SU-DHL-6 (cell line): ENCODE measurements around the gene OXER1.

Source experiments
- H2AFZ ChIP-seq: fragments of 200-600 bp; sonication (generic); 2 replicates; pipeline ENCODE4 v1.6.1; 2014; ENCODE audit warnings: low read depth, mild to moderate bottlenecking, moderate library complexity, mixed read lengths, antibody characterized with exemption, low read length; ENCODE audit not compliant: severe bottlenecking
- H3F3A ChIP-seq: fragments of 200-600 bp; shearing (Covaris generic); 2 replicates; pipeline ENCODE4 v1.6.0; 2016; ENCODE audit warnings: antibody characterized with exemption, mild to moderate bottlenecking; ENCODE audit not compliant: insufficient read depth
- H3K27ac ChIP-seq: fragments of 200-600 bp; sonication (generic); 2 replicates; pipeline ENCODE4 v1.5.1; 2016; ENCODE audit warnings: low read depth, mild to moderate bottlenecking, low read length, moderate library complexity, mixed read lengths
- H3K27me3 ChIP-seq: fragments of 200-600 bp; sonication (generic), shearing (Covaris generic); 2 replicates; pipeline ENCODE4 v1.6.0; 2014; ENCODE audit warnings: mild to moderate bottlenecking, low read length
- H3K36me3 ChIP-seq: fragments of 200-600 bp; sonication (generic); 2 replicates; pipeline ENCODE4 v1.6.1; 2014; ENCODE audit warnings: mild to moderate bottlenecking, low read length, mixed read lengths
- H3K4me2 ChIP-seq: fragments of 300-600, 200-600 bp; shearing (Covaris generic), sonication (generic); 2 replicates; pipeline ENCODE4 v1.6.0; 2014; ENCODE audit warnings: low read length, low read depth, mild to moderate bottlenecking; ENCODE audit not compliant: poor library complexity, severe bottlenecking
- H3K4me3 ChIP-seq: fragments of 200-600 bp; sonication (generic); 2 replicates; pipeline ENCODE4 v1.5.1; 2014; ENCODE audit warnings: antibody characterized with exemption, low read length, mild to moderate bottlenecking, mixed read lengths; ENCODE audit not compliant: insufficient read depth, poor library complexity, severe bottlenecking
- H3K79me2 ChIP-seq: fragments of 200-600 bp; sonication (generic); 2 replicates; pipeline ENCODE4 v1.6.1; 2014; ENCODE audit warnings: mild to moderate bottlenecking, low read length, moderate library complexity; ENCODE audit not compliant: insufficient read depth
- H3K9ac ChIP-seq: fragments of 200-600 bp; sonication (generic); 2 replicates; pipeline ENCODE4 v1.7.0; 2014; ENCODE audit warnings: mild to moderate bottlenecking, low read length
- H3K9me2 ChIP-seq: fragments of 200-600 bp; sonication (generic); replicated peaks from 2 replicates; pipeline ENCODE4 v1.6.1; 2014; ENCODE audit warnings: low read length; ENCODE audit not compliant: insufficient read depth
- H3K9me3 ChIP-seq: fragments of 200-600 bp; sonication (generic); 2 replicates; pipeline ENCODE4 v1.6.1; 2014; ENCODE audit warnings: low read length, mixed read lengths; ENCODE audit not compliant: insufficient read depth
- H4K20me1 ChIP-seq: fragments of 200-600 bp; sonication (generic); 2 replicates; pipeline ENCODE4 v1.6.1; 2014; ENCODE audit warnings: low read depth, mild to moderate bottlenecking, antibody characterized with exemption, low read length, moderate library complexity, mixed read lengths
- EZH2phosphoT487 ChIP-seq: fragments of 200-600 bp; sonication (generic), shearing (Covaris generic); conservative IDR thresholded peaks from 2 replicates; pipeline ENCODE4 v1.6.1; 2018; ENCODE audit warnings: mild to moderate bottlenecking, antibody characterized with exemption, low read length, moderate library complexity, mixed read lengths
- TF ChIP-seq, protein P1 (sequence below): fragments of 200-600 bp; sonication (generic); IDR thresholded peaks from one replicate; pipeline ENCODE4 v1.5.1; 2017; ENCODE audit warnings: antibody characterized with exemption, mild to moderate bottlenecking, low read length, moderate library complexity; ENCODE audit not compliant: insufficient read depth, poor library complexity, severe bottlenecking

OXER1 gene

DNA sequence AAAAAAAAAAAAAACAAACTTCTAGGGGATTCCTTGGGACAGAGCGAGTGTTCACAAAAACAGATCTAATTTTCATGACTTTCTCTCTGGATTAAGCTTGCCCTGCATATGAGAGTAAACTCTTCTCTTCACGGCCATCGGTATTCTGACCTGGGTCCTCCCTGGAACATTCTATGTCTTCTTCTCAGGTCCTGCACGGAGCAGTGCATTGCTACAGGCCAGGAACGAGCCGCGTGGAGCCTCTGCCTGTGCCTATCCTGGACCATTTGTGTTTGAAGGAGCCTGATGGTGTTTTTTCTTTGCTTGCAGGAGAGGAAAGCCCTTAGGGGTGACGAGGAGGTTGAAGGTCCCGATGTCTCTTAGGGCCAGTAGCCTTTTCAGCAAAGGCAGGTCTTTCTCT, 1.8 kb upstream of the OXER1 start:
- H2AFZ ChIP-seq, result no peak overlapping the region
- no peaks in the 10 kb centered on the region for H3K9me3 ChIP-seq
- TF ChIP-seq, protein P1, sequence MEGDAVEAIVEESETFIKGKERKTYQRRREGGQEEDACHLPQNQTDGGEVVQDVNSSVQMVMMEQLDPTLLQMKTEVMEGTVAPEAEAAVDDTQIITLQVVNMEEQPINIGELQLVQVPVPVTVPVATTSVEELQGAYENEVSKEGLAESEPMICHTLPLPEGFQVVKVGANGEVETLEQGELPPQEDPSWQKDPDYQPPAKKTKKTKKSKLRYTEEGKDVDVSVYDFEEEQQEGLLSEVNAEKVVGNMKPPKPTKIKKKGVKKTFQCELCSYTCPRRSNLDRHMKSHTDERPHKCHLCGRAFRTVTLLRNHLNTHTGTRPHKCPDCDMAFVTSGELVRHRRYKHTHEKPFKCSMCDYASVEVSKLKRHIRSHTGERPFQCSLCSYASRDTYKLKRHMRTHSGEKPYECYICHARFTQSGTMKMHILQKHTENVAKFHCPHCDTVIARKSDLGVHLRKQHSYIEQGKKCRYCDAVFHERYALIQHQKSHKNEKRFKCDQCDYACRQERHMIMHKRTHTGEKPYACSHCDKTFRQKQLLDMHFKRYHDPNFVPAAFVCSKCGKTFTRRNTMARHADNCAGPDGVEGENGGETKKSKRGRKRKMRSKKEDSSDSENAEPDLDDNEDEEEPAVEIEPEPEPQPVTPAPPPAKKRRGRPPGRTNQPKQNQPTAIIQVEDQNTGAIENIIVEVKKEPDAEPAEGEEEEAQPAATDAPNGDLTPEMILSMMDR, result no peak
- TF ChIP-seq EZH2phosphoT487, result no peak

DNA sequence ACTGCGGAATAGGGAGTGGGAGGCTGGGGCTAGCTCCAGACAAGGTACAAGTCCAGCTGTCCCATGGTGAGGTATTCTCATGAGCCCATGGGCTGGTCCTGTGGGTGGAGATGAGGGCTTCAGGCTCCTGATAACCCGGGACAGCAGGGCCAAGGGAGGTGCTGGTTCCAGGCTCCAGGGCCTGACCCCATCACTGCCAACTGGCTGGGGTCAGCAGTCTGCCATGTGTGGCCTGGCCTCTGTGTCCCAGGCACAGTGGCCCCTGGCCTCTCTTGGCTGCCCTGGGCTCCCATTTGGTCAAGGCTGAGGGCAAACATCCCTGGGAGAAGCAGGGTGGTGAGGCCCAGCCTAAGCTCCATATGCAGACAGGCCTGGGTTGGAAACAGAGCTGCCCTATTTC, 966 bp upstream of the OXER1 start:
- Histone ChIP-seq H4K20me1 (no peaks in the 10 kb centered on the region), H3K4me3 (no peak overlapping the region), H3F3A (no peaks in the 10 kb centered on the region), H3K9me2 (no peaks in the 10 kb centered on the region), H3K9ac (no peak overlapping the region), H3K27ac (no peak overlapping the region), H3K79me2 (no peaks in the 10 kb centered on the region), H3K9me3 (no peaks in the 10 kb centered on the region), H3K4me2 (no peak overlapping the region), H2AFZ (no peak overlapping the region), H3K36me3 (no peaks in the 10 kb centered on the region), H3K27me3 (no peaks in the 10 kb centered on the region)
- TF ChIP-seq, protein P1, result no peak
- no peak for TF ChIP-seq EZH2phosphoT487

More for the DNA sequence above, 1.8 kb upstream of the OXER1 start:
- Histone ChIP-seq H3K9ac (no peak overlapping the region), H3K27ac (no peak overlapping the region), H3K4me2 (no peak overlapping the region), H3F3A (no peaks in the 10 kb centered on the region), H3K4me3 (no peak overlapping the region), H4K20me1 (no peaks in the 10 kb centered on the region), H3K9me2 (no peaks in the 10 kb centered on the region), H3K79me2 (no peaks in the 10 kb centered on the region), H3K36me3 (no peaks in the 10 kb centered on the region), H3K27me3 (no peaks in the 10 kb centered on the region)

DNA sequence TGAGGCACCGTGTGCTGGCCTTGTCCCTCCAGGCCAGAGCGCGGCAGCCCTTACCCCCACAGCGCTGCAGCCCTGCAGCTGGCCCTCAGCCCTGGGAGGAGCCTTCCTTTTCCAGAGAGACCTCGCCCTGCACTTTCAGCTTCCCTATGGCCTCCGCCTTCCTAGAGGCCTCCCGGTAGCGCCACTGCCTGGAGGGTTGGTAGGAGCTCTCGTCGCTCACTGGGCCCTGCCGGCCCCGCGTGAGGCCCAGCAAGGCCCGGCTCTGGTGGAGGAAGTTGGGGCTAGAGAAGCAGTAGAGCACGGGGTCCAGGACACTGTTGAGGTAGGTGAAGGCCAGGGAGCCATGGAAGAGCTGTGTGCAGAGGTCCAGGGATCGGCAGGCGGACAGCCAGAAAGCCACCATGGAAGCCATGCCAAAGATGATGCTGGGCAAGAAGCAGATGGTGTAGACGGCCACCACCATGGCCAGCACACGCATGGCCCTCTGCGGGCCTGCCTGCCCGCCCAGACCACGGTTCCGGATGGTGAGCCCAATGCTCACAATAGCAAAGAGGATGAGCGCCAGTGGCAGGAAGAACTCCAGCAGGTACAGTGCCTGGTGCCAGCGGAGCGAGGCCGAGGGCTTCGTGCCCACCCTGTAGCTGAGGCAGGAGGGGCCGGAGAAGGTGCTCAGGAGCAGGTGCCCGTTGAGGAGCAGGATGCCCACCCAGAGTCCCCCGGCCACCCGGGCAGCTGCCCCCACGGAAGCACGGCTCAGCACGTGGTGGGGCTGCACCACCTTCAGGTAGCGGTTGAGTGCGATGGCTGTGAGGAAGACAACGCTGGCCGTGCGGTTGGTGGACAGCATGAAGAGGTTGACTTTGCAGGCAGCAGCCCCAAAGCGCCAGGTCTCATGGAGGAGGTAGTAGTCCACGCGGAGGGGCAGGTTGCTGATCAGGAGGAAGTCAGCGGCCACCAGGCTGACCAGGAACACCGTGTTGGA, 821 bp downstream of the OXER1 start:
- Histone ChIP-seq H2AFZ (no peak overlapping the region), H3K9me3 (no peaks in the 10 kb centered on the region)
- no peak for TF ChIP-seq EZH2phosphoT487
- TF ChIP-seq, protein P1, result no peak

More for the DNA sequence above, 821 bp downstream of the OXER1 start:
- no peak overlapping the region for H3K27ac ChIP-seq
- H3K36me3 ChIP-seq, result no peaks in the 10 kb centered on the region
- no peak overlapping the region for H3K9ac ChIP-seq
- H3K79me2 ChIP-seq, result no peaks in the 10 kb centered on the region
- no peaks in the 10 kb centered on the region for H3F3A ChIP-seq
- H3K4me2 ChIP-seq, result no peak overlapping the region
- no peaks in the 10 kb centered on the region for H3K27me3 ChIP-seq
- H4K20me1 ChIP-seq, result no peaks in the 10 kb centered on the region
- H3K4me3 ChIP-seq, result no peak overlapping the region
- H3K9me2 ChIP-seq, result no peaks in the 10 kb centered on the region
